Peyer's patch (tissue), 4 donors: ENCODE results near the gene ARHGAP26. TPM values are rescaled to one million over a fixed set of nuclear protein-coding genes. Genes with fewer than 3 reads are reported as not detected.

Source experiments
- DNase-seq, 3 donors: peaks; one replicate each; pipeline ENCODE4 v3.0.0-alpha.2; 2017 to 2019
- H3K27ac ChIP-seq, 4 donors: fragments of 200-600 bp; sonication (generic); one replicate each; pipeline ENCODE4 v1.5.1; 2016 to 2019
- H3K27me3 ChIP-seq, 2 donors: fragments of 200-600 bp; sonication (generic); one replicate each; pipeline ENCODE4 v1.5.1; 2019
- H3K36me3 ChIP-seq, 3 donors: fragments of 200-600 bp; sonication (generic); one replicate each; pipeline ENCODE4 v1.5.1; 2016 to 2019
- H3K4me1 ChIP-seq, 4 donors: fragments of 200-600 bp; sonication (generic); one replicate each; pipeline ENCODE4 v1.5.1; 2016 to 2019
- H3K4me3 ChIP-seq, 4 donors: fragments of 200-600 bp; sonication (generic); 1 replicate in 3 of 4; 2 replicates in 1 of 4; pipeline ENCODE4 v1.5.1; 2016 to 2019; ENCODE audit warnings: mild to moderate bottlenecking in 1 of 4
- H3K9me3 ChIP-seq, 4 donors: fragments of 200-600 bp; sonication (generic); one replicate each; pipeline ENCODE4 v1.5.1; 2016 to 2019; ENCODE audit warnings: mild to moderate bottlenecking in 1 of 4
- POLR2A ChIP-seq, 2 donors: fragments of 450-650 bp; IDR thresholded peaks; one replicate each; pipeline ENCODE4 v1.5.1; 2017; ENCODE audit warnings: antibody characterized with exemption in 2 of 2, mild to moderate bottlenecking in 2 of 2, moderate library complexity in 2 of 2
- total RNA-seq, 4 donors: library from RNA; depleted of rRNA; stranded (reverse); fragments of >200 nt; gene quantifications; one replicate each; pipeline ENCODE4 v1.1.0, GENCODE V29; 2016
- TF ChIP-seq, protein P1 (sequence below), 6 experiments: fragments of 450-650 bp in 4 of 6; fragments of 200-600 bp in 2 of 6; sonication (generic) in 1 of 6; IDR thresholded peaks; one replicate each; pipeline ENCODE4 v1.5.1; 2017 to 2019; ENCODE audit warnings: antibody characterized with exemption in 6 of 6, mild to moderate bottlenecking in 3 of 6, moderate library complexity in 1 of 6

The ARHGAP26 gene
- total RNA-seq, 4 donors from 2014 or later = 60.1 to 180 (median 126) TPM

DNA sequence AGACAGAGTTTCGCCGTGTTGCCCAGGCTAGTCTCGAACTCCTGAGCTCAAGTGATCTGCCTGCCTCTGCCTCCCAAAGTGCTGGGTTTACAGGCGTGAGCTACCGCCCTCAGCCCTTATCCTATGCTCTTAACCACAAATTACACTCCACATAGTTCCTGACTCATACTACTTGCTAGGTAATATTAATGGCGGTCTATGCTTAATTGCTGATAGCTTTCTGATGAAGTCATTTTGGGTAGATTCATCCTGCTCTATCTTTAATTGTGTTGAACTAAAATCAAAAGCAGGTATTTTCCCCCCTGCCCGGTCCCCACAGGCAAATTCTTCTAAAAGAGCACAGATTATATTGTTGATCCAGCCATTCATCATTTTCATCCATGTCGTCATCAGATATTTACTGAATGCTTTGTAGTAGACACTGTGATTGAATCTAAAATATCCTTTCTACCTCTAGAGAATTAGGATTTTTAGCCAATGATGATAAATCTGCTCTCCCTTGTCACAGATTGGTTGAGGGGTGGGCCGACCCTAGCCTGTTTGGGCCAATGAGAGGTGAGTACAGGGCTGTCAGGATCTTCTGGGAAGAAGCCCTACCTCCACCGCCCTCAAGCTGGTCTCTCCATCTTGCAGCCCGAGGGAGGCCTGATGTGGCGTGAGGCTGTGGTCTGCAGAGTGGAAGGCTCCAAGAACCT is 488.5 kb downstream of the ARHGAP26 start:
- no peaks in the 10 kb centered on the region for H3K9me3 ChIP-seq
- DNase-seq = no peak
- H3K36me3 ChIP-seq = no peaks in the 10 kb centered on the region
- H3K4me3 ChIP-seq = no peak overlapping the region
- H3K27me3 ChIP-seq = no peaks in the 10 kb centered on the region
- no peak overlapping the region for H3K27ac ChIP-seq
- no peak for TF ChIP-seq POLR2A (IDR thresholded peaks at IDR 0.05)
- TF ChIP-seq, protein P1, sequence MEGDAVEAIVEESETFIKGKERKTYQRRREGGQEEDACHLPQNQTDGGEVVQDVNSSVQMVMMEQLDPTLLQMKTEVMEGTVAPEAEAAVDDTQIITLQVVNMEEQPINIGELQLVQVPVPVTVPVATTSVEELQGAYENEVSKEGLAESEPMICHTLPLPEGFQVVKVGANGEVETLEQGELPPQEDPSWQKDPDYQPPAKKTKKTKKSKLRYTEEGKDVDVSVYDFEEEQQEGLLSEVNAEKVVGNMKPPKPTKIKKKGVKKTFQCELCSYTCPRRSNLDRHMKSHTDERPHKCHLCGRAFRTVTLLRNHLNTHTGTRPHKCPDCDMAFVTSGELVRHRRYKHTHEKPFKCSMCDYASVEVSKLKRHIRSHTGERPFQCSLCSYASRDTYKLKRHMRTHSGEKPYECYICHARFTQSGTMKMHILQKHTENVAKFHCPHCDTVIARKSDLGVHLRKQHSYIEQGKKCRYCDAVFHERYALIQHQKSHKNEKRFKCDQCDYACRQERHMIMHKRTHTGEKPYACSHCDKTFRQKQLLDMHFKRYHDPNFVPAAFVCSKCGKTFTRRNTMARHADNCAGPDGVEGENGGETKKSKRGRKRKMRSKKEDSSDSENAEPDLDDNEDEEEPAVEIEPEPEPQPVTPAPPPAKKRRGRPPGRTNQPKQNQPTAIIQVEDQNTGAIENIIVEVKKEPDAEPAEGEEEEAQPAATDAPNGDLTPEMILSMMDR (IDR thresholded peaks at IDR 0.05) = no peak
- no peaks in the 10 kb centered on the region for H3K4me1 ChIP-seq

DNA sequence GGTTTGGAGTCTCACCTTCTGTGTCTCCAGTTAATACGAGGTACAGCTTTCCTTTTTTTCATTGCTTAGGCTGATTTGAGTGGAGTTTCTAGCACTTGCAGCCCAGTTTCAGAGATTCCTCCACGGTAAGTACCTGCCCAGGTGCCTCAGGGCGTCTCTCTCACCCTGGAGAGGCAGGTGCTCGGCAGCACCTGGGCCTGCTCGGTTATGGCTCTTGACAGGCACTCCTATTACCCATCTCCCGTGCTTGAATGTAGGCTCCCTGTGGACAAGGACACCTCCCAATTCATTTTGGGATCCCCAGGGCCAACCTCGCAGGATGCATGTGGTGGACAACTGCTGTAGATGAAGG is 489.1 kb downstream of the ARHGAP26 start:
- H3K36me3 ChIP-seq = no peaks in the 10 kb centered on the region
- no peaks in the 10 kb centered on the region for H3K27me3 ChIP-seq
- H3K27ac ChIP-seq = no peak overlapping the region
- no peak for DNase-seq
- H3K9me3 ChIP-seq = no peaks in the 10 kb centered on the region
- TF ChIP-seq POLR2A (IDR thresholded peaks at IDR 0.05) = no peak
- TF ChIP-seq, protein P1 (IDR thresholded peaks at IDR 0.05) = no peak
- no peaks in the 10 kb centered on the region for H3K4me1 ChIP-seq
- no peak overlapping the region for H3K4me3 ChIP-seq

DNA sequence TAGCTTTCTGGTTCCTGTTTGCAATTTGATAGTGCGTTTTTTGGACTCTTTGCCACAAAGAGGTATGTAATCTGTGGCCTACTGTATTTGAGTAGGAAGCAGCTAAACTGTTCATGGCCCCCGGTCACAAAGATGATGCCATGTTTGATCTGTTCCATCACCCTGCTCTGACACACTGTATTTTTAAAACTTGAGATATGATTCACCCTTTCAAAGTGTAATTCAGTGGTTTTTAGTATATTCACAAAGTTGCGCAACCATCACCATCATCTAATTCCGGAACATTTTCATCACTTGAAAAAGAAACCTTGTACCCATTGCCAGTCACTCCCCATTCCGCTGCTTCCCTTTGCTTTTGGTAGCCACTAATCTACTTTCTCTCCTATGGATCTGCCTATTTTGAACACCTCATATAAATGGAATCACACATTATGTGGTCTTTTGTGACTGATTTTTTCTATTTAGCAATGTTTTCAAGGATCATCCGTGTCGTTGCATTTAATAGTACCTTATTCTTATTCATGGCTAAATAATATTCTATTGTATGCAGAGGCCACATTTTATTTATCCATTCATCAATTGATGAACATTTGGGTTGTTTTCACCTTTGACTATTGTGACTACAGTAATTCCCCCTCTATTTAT is 491.7 kb downstream of the ARHGAP26 start:
- TF ChIP-seq, protein P1 (IDR thresholded peaks at IDR 0.05) = no peak
- TF ChIP-seq POLR2A (IDR thresholded peaks at IDR 0.05) = no peak
- H3K4me3 ChIP-seq = no peak overlapping the region
- no peak for DNase-seq
- no peaks in the 10 kb centered on the region for H3K4me1 ChIP-seq
- no peak overlapping the region for H3K27ac ChIP-seq
- no peaks in the 10 kb centered on the region for H3K27me3 ChIP-seq
- H3K9me3 ChIP-seq = no peaks in the 10 kb centered on the region
- H3K36me3 ChIP-seq = no peaks in the 10 kb centered on the region

DNA sequence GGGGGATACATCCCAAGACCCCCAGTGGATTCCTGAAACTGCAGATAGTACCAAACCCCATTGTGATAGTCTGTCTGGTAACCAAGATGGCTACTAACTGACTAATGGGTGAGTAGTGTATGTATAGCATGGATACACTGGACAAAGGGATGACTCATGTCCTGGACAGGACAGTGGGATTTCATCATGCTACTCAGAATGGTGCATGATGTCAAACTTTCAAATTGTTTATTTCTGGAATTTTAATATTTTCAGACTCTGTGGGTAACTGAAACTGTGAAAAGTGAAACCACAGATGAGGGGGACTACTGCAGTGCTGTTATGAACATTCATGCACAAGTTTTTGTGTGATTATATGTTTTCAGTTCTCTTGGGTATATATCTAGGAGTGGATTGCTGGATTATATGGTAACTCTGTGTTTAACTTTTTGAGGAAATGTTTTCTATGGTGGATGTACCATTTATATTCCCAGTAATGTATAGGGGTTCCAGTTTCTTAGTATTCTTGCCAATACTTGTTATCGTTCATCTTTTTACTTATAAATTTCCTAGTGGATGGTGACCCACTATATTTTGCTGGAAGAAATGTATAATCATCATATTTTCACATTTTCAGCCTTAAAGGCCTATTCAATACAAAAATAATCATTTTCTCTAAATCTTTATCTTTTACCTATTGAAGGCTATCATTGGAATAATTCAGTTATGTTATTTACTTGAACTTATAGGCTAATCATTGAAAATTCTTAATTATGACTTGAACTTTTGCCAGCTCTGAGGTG is 492.4 kb downstream of the ARHGAP26 start:
- TF ChIP-seq, protein P1 (IDR thresholded peaks at IDR 0.05) = no peak
- no peak for TF ChIP-seq POLR2A (IDR thresholded peaks at IDR 0.05)
- H3K36me3 ChIP-seq = no peaks in the 10 kb centered on the region

DNA sequence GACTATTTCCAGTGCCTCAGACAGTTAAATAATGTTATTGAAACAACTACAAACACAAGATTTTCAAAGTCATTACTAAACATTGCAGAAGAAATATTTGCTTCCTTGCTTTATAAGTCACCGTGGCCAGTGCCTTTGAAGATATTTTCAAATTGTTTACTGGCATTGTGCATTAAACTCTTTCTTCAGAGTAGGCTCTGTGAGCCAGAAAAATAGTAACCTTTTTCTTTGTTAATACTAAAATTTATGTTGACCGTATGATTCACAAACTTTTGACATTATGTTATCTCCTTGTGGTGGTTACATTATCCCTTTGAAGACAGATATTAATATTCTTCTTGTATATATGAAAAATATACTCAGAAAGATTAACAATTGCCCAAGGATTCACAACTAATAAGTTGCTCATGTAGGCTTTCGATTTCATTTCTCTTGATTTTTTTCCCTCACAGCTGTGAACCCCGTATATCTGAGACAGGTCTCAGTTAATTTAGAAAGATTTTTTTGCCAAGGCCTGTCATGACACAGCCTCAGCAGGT is 493.2 kb downstream of the ARHGAP26 start:
- Histone ChIP-seq H3K4me3 (no peak overlapping the region), H3K27ac (no peak overlapping the region), H3K27me3 (no peaks in the 10 kb centered on the region), H3K4me1 (no peaks in the 10 kb centered on the region), H3K9me3 (no peaks in the 10 kb centered on the region), H3K36me3 (no peaks in the 10 kb centered on the region)
- TF ChIP-seq, protein P1 (IDR thresholded peaks at IDR 0.05) = no peak
- TF ChIP-seq POLR2A (IDR thresholded peaks at IDR 0.05) = no peak
- DNase-seq = no peak

More for the DNA sequence above, 492.4 kb downstream of the ARHGAP26 start:
- no peak overlapping the region for H3K27ac ChIP-seq
- no peak overlapping the region for H3K4me3 ChIP-seq
- no peaks in the 10 kb centered on the region for H3K27me3 ChIP-seq
- H3K4me1 ChIP-seq = no peaks in the 10 kb centered on the region
- DNase-seq = no peak
- H3K9me3 ChIP-seq = no peaks in the 10 kb centered on the region
